ENCODE measurements around the gene IL4R. TPM values are rescaled to one million over a fixed set of nuclear protein-coding genes. Genes with fewer than 3 reads are reported as not detected.
"Not testable (repeated sequence)": the region's sequence is repeated elsewhere in the genome, so short reads cannot be mapped to it uniquely, and the experiment has no call there.

The IL4R gene
- total and polyA plus RNA-seq, 9 donors, result 11.3 to 39.5 (median 17.4) TPM

DNA sequence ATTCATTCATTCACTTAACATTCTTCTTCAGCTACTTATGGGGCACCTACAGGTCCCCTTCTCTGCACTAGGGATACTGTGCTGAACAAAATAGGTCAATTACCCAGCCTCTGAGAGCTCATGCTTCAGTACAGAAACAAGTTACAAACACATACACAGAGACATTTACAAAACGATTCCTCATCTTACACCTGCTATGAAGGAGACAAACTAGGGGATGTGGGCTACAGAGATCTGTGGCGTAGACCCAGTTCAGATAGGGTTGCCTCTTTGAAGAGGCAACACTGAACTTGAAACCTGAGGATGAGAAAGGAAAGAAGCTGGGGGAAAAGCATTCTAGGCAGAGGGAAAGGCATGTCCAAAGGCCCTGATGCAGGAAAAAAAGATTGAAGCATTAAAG is 93.4 kb downstream of the IL4R start:
- no peaks in the 10 kb centered on the region for H3K4me1 ChIP-seq (ENCODE audit: insufficient read depth)
- WGBS, 3 donors, result 68 to 80% (median 69%) methylated on average over 2 of the region's 2 CpGs
- no peaks in the 10 kb centered on the region for H3K36me3 ChIP-seq
- H3K4me3 ChIP-seq, result no peak overlapping the region
- intact Hi-C loops (cut with DNase I), result no loop called here
- TF ChIP-seq POLR2A (IDR thresholded peaks at IDR 0.05) (no peak), EP300 (IDR thresholded peaks at IDR 0.05) (no peak), CTCF (IDR thresholded peaks at IDR 0.05) (no peak)
- no peaks in the 10 kb centered on the region for H3K9me3 ChIP-seq
- no peaks in the 10 kb centered on the region for H3K27me3 ChIP-seq
- DNase-seq, result no peak
- H3K27ac ChIP-seq, result no peak overlapping the region

GRCh38 chr16:27408012-27408601 is 94.3 kb downstream of the IL4R start:
- Histone ChIP-seq H3K36me3 (no peaks in the 10 kb centered on the region), H3K27me3 (no peaks in the 10 kb centered on the region), H3K27ac (no peak overlapping the region), H3K9me3 (no peaks in the 10 kb centered on the region), H3K4me3 (no peak overlapping the region), H3K4me1 (ENCODE audit: insufficient read depth) (no peaks in the 10 kb centered on the region)
- TF ChIP-seq POLR2A (IDR thresholded peaks at IDR 0.05), result no peak
- TF ChIP-seq EP300 (IDR thresholded peaks at IDR 0.05), result no peak
- no peak for TF ChIP-seq CTCF (IDR thresholded peaks at IDR 0.05)
- DNase-seq, result no peak
- WGBS, 3 donors, result 66 to 71% (median 69%) methylated on average over 3 of the region's 3 CpGs
- intact Hi-C loops (cut with DNase I), result no loop called here

GRCh38 chr16:27408602-27409031 is 94.8 kb downstream of the IL4R start:
- no peaks in the 10 kb centered on the region for H3K4me1 ChIP-seq (ENCODE audit: insufficient read depth)
- H3K4me3 ChIP-seq, result no peak overlapping the region
- no peaks in the 10 kb centered on the region for H3K27me3 ChIP-seq
- intact Hi-C loops (cut with DNase I), result no loop called here
- no peak for DNase-seq
- no peak overlapping the region for H3K27ac ChIP-seq
- no peaks in the 10 kb centered on the region for H3K9me3 ChIP-seq
- no peak for TF ChIP-seq EP300 (IDR thresholded peaks at IDR 0.05)
- TF ChIP-seq CTCF (IDR thresholded peaks at IDR 0.05), result no peak
- TF ChIP-seq POLR2A (IDR thresholded peaks at IDR 0.05), result no peak
- WGBS, 3 donors, result 64 to 75% (median 74%) methylated on average over 6 of the region's 6 CpGs
- no peaks in the 10 kb centered on the region for H3K36me3 ChIP-seq

GRCh38 chr16:27409958-27410357 is 96.2 kb downstream of the IL4R start:
- H3K27ac ChIP-seq; H3K9me3 ChIP-seq; H3K36me3 ChIP-seq; H3K4me1 ChIP-seq (ENCODE audit: insufficient read depth); DNase-seq; H3K27me3 ChIP-seq; H3K4me3 ChIP-seq; intact Hi-C loops (cut with DNase I): not testable (repeated sequence)
- 69 to 82% (median 73%) methylated on average over 2 of the region's 2 CpGs for WGBS, 3 donors

GRCh38 chr16:27410761-27411160 is 97.0 kb downstream of the IL4R start:
- no peak for DNase-seq
- Histone ChIP-seq H3K9me3 (no peaks in the 10 kb centered on the region), H3K4me1 (ENCODE audit: insufficient read depth) (no peaks in the 10 kb centered on the region), H3K4me3 (no peak overlapping the region), H3K27me3 (no peaks in the 10 kb centered on the region), H3K27ac (no peak overlapping the region), H3K36me3 (no peaks in the 10 kb centered on the region)
- 84 to 92% (median 90%) methylated on average over 1 of the region's 1 CpG for WGBS, 3 donors
- intact Hi-C loops (cut with DNase I), result no loop called here
- no peak for TF ChIP-seq EP300 (IDR thresholded peaks at IDR 0.05)
- TF ChIP-seq CTCF (IDR thresholded peaks at IDR 0.05), result no peak
- TF ChIP-seq POLR2A (IDR thresholded peaks at IDR 0.05), result no peak
